SJCRH30 (cell line): ENCODE results near the gene PHF10. TPM values are rescaled to one million over a fixed set of nuclear protein-coding genes. Genes with fewer than 3 reads are reported as not detected.
A peak's percentile ranks its signal among the peaks of the same experiment; 100 is the strongest.

Source experiments
- DNase-seq, 2 experiments: peaks; one replicate each; pipeline ENCODE4 v3.0.0-alpha.2; 2015 to 2020
- H3K27ac ChIP-seq: fragments of 250-450 bp; sonication (Bioruptor Pico); 2 replicates; pipeline ENCODE4 v1.5.1; 2020; ENCODE audit warnings: mild to moderate bottlenecking, moderate library complexity
- H3K27me3 ChIP-seq: fragments of 250-450 bp; sonication (Bioruptor Pico); 2 replicates; pipeline ENCODE4 v1.5.1; 2020; ENCODE audit warnings: mild to moderate bottlenecking, moderate library complexity
- H3K36me3 ChIP-seq: fragments of 250-450 bp; sonication (Bioruptor Pico); 2 replicates; pipeline ENCODE4 v1.5.1; 2020; ENCODE audit warnings: mild to moderate bottlenecking, moderate library complexity
- H3K4me1 ChIP-seq: fragments of 250-450 bp; sonication (Bioruptor Pico); 2 replicates; pipeline ENCODE4 v1.5.1; 2020; ENCODE audit warnings: mild to moderate bottlenecking, moderate library complexity
- H3K4me3 ChIP-seq: fragments of 250-450 bp; sonication (Bioruptor Pico); 2 replicates; pipeline ENCODE4 v1.5.1; 2020; ENCODE audit warnings: mild to moderate bottlenecking, moderate library complexity
- H3K9me3 ChIP-seq: fragments of 250-450 bp; sonication (Bioruptor Pico); replicated peaks from 2 replicates; pipeline ENCODE4 v1.5.1; 2020; ENCODE audit warnings: mild to moderate bottlenecking, moderate library complexity
- total RNA-seq: library from RNA; depleted of rRNA; stranded (reverse); fragments of >200 nt; shearing (Covaris generic); gene quantifications from 2 replicates; pipeline ENCODE4 v1.2.3, GENCODE V29; 2014

PHF10 gene
- total RNA-seq, 1 experiment from 2014 or later: 65.2 TPM

- Histone ChIP-seq H3K27ac (no peak overlapping the region), H3K4me3 (peak overlapping the region; percentile 21), H3K27me3 (no peaks in the 10 kb centered on the region; the same call in 1 of the 2 replicates), H3K4me1 (no peaks in the 10 kb centered on the region; the same call in none of the 2 replicates), H3K9me3 (peaks cover 5% of the 10 kb centered on the region), H3K36me3 (no peaks in the 10 kb centered on the region)
- DNase-seq: peak; percentile 78
These were observed 14.1 kb upstream of the PHF10 start for GRCh38 chr6:169738204-169738975.

GRCh38 chr6:169729961-169730360 lies 5.7 kb upstream of the PHF10 start:
- Histone ChIP-seq H3K27ac (no peak overlapping the region), H3K4me3 (no peak overlapping the region), H3K4me1 (no peaks in the 10 kb centered on the region), H3K36me3 (no peaks in the 10 kb centered on the region), H3K27me3 (no peaks in the 10 kb centered on the region; the same call in 1 of the 2 replicates), H3K9me3 (peaks cover 6% of the 10 kb centered on the region)
- DNase-seq: no peak

GRCh38 chr6:169726963-169727362 lies 2.7 kb upstream of the PHF10 start:
- H3K36me3 ChIP-seq: no peaks in the 10 kb centered on the region
- H3K27ac ChIP-seq: no peak overlapping the region
- no peak overlapping the region for H3K4me3 ChIP-seq
- peaks cover 4% of the 10 kb centered on the region; the same call in 1 of the 2 replicates for H3K4me1 ChIP-seq
- no peaks in the 10 kb centered on the region for H3K27me3 ChIP-seq
- H3K9me3 ChIP-seq: no peaks in the 10 kb centered on the region
- DNase-seq: no peak

- no peaks in the 10 kb centered on the region for H3K27me3 ChIP-seq
- peaks cover 3% of the 10 kb centered on the region; the same call in 1 of the 2 replicates for H3K36me3 ChIP-seq
- H3K4me3 ChIP-seq: no peak overlapping the region
- no peaks in the 10 kb centered on the region for H3K9me3 ChIP-seq
- no peak for DNase-seq
- H3K4me1 ChIP-seq: peaks cover 7% of the 10 kb centered on the region; the same call in 1 of the 2 replicates
- H3K27ac ChIP-seq: no peak overlapping the region
These were observed 1.7 kb upstream of the PHF10 start for GRCh38 chr6:169726049-169726400.

- Histone ChIP-seq H3K36me3 (peaks cover 10% of the 10 kb centered on the region), H3K27ac (peak overlapping the region; percentile 86), H3K4me1 (peaks cover 7% of the 10 kb centered on the region; the same call in 1 of the 2 replicates), H3K9me3 (no peaks in the 10 kb centered on the region), H3K27me3 (no peaks in the 10 kb centered on the region), H3K4me3 (peak overlapping the region; percentile 93)
- DNase-seq: peak in 1 of 2 experiments; percentile 54
These were observed 1.1 kb upstream of the PHF10 start for GRCh38 chr6:169725125-169726048.

GRCh38 chr6:169723991-169724493 lies 258 bp downstream of the PHF10 start:
- H3K36me3 ChIP-seq: peaks cover 16% of the 10 kb centered on the region
- DNase-seq: peak in 1 of 2 experiments; percentile 27
- no peaks in the 10 kb centered on the region for H3K9me3 ChIP-seq
- peaks cover 10% of the 10 kb centered on the region for H3K4me1 ChIP-seq
- H3K27me3 ChIP-seq: no peaks in the 10 kb centered on the region
- no peak overlapping the region for H3K27ac ChIP-seq
- H3K4me3 ChIP-seq: peak overlapping the region; percentile 63

- Histone ChIP-seq H3K27ac (peak overlapping the region; percentile 29), H3K27me3 (no peaks in the 10 kb centered on the region), H3K36me3 (peaks cover 21% of the 10 kb centered on the region), H3K4me1 (peaks cover 10% of the 10 kb centered on the region), H3K9me3 (no peaks in the 10 kb centered on the region), H3K4me3 (peak overlapping the region; percentile 63)
- DNase-seq: peak; percentile 60 to 65
These were observed 945 bp downstream of the PHF10 start for GRCh38 chr6:169723200-169723909.

GRCh38 chr6:169722362-169723199 lies 1.7 kb downstream of the PHF10 start:
- DNase-seq: peak; percentile 38 to 72
- peaks cover 26% of the 10 kb centered on the region for H3K36me3 ChIP-seq

GRCh38 chr6:169720207-169720855 lies 4.0 kb downstream of the PHF10 start:
- Histone ChIP-seq H3K27ac (no peak overlapping the region), H3K27me3 (no peaks in the 10 kb centered on the region), H3K4me3 (no peak overlapping the region), H3K4me1 (peaks cover 10% of the 10 kb centered on the region), H3K9me3 (no peaks in the 10 kb centered on the region), H3K36me3 (peaks cover 47% of the 10 kb centered on the region)
- DNase-seq: no peak

More at GRCh38 chr6:169722362-169723199, 1.7 kb downstream of the PHF10 start:
- peak overlapping the region; percentile 63 for H3K4me3 ChIP-seq
- peaks cover 10% of the 10 kb centered on the region for H3K4me1 ChIP-seq
- peak overlapping the region; percentile 29 for H3K27ac ChIP-seq
- no peaks in the 10 kb centered on the region for H3K27me3 ChIP-seq
- no peaks in the 10 kb centered on the region for H3K9me3 ChIP-seq

- Histone ChIP-seq H3K27ac (no peak overlapping the region), H3K27me3 (no peaks in the 10 kb centered on the region), H3K4me3 (no peak overlapping the region), H3K36me3 (peaks cover 59% of the 10 kb centered on the region), H3K9me3 (no peaks in the 10 kb centered on the region), H3K4me1 (peaks cover 10% of the 10 kb centered on the region)
- no peak for DNase-seq
These were observed 5.2 kb downstream of the PHF10 start for GRCh38 chr6:169719117-169719516.

GRCh38 chr6:169714595-169714994 lies 9.7 kb downstream of the PHF10 start:
- Histone ChIP-seq H3K36me3 (peaks cover 84% of the 10 kb centered on the region), H3K4me1 (peaks cover 2% of the 10 kb centered on the region; the same call in 1 of the 2 replicates)

GRCh38 chr6:169714178-169714577 lies 10.1 kb downstream of the PHF10 start:
- H3K27me3 ChIP-seq: no peaks in the 10 kb centered on the region
- no peak for DNase-seq
- H3K27ac ChIP-seq: no peak overlapping the region
- no peak overlapping the region for H3K4me3 ChIP-seq
- no peaks in the 10 kb centered on the region for H3K9me3 ChIP-seq
- no peaks in the 10 kb centered on the region for H3K4me1 ChIP-seq
- peaks cover 84% of the 10 kb centered on the region for H3K36me3 ChIP-seq

More at GRCh38 chr6:169714595-169714994, 9.7 kb downstream of the PHF10 start:
- Histone ChIP-seq H3K4me3 (no peak overlapping the region), H3K27ac (no peak overlapping the region), H3K9me3 (no peaks in the 10 kb centered on the region), H3K27me3 (no peaks in the 10 kb centered on the region)
- no peak for DNase-seq

- H3K27me3 ChIP-seq: no peaks in the 10 kb centered on the region
- H3K27ac ChIP-seq: no peak overlapping the region
- peaks cover 85% of the 10 kb centered on the region for H3K36me3 ChIP-seq
- H3K9me3 ChIP-seq: no peaks in the 10 kb centered on the region
- H3K4me1 ChIP-seq: no peaks in the 10 kb centered on the region
- no peak for DNase-seq
- no peak overlapping the region for H3K4me3 ChIP-seq
These were observed 14.3 kb downstream of the PHF10 start for GRCh38 chr6:169710009-169710408.
